Endothelial cell of umbilical vein (primary cell): Measurements from ENCODE around the gene HPS4.

Experiments used
- EZH2 ChIP-seq: IDR thresholded peaks from 2 replicates; pipeline ENCODE4 v1.6.1; 2012; ENCODE audit warnings: borderline replicate concordance, low read depth, mild to moderate bottlenecking, moderate library complexity, low read length, inconsistent platforms; ENCODE audit not compliant: severe bottlenecking
- FOS ChIP-seq: IDR thresholded peaks from 2 replicates; pipeline ENCODE4 v1.6.1; 2011; ENCODE audit warnings: mild to moderate bottlenecking, low read length, moderate library complexity, borderline replicate concordance; ENCODE audit not compliant: insufficient read depth
- GATA2 ChIP-seq: IDR thresholded peaks from 2 replicates; pipeline ENCODE4 v1.7.0; 2011; ENCODE audit warnings: low read depth, mild to moderate bottlenecking, moderate library complexity, mixed read lengths, low read length; ENCODE audit not compliant: insufficient read length, insufficient read depth
- JUN ChIP-seq: IDR thresholded peaks from 2 replicates; pipeline ENCODE4 v1.6.1; 2011; ENCODE audit warnings: borderline replicate concordance, low read depth; ENCODE audit not compliant: insufficient read length, insufficient read depth
- MYC ChIP-seq: IDR thresholded peaks from one replicate; pipeline ENCODE4 v1.6.1; 2011; ENCODE audit warnings: mild to moderate bottlenecking, low read depth, low read length
- POLR2A ChIP-seq: IDR thresholded peaks from 2 replicates; pipeline ENCODE4 v1.6.1; 2012; ENCODE audit warnings: low read depth, mild to moderate bottlenecking, control low read depth, low read length
- POLR2AphosphoS5 ChIP-seq: IDR thresholded peaks from 2 replicates; pipeline ENCODE4 v1.6.1; 2012; ENCODE audit warnings: low read depth, mild to moderate bottlenecking, control low read depth, low read length, moderate library complexity; ENCODE audit not compliant: insufficient read depth
- TF ChIP-seq, protein P1 (sequence below), 2 donors: IDR thresholded peaks; 1 replicate in 1 of 2; 2 replicates in 1 of 2; pipeline ENCODE4 v1.5.1; 2011; ENCODE audit warnings: low read length in 2 of 2, mild to moderate bottlenecking in 2 of 2, moderate library complexity in 2 of 2, control low read depth in 1 of 2, inconsistent platforms in 1 of 2, low read depth in 1 of 2; ENCODE audit not compliant: insufficient read depth in 1 of 2; ENCODE audit errors: extremely low read depth in 1 of 2
- TF ChIP-seq, protein P2 (sequence below): IDR thresholded peaks from 2 replicates; pipeline ENCODE4 v1.6.1; 2011; ENCODE audit not compliant: insufficient read depth, insufficient read length

DNA sequence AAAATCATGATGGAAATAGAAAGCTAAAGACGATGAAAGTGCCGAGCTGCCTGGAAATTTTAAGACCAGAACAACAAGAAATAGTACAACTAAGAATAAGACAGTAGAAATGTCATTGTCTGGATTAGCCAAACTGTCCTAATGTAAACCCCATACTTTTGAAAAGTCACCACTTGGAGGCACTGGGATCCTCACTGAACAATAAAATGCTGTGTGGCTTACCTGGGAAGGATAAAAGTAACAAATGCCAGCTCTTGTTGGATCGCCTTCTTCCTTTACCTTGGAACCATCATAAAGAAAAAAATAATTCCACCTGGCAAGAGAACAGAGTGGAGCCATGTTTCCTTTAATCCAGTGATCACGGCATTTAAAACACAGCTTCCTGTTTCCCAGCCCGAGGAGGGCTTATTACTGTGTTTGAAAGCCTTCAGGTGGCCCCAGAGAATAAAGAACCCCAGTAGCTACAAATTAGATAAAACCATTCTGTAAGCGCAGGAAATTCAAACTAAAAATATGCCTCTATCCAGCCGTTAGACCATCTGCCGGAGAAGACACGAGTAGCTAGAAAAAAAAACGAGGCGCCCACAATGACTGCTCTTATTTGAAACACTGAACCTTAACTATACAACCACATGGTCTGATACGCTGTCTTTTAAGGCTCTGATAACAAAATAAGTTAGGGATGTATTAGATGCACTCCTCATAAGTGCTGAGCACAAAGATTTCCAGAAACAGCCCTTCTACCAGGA is 4.4 kb downstream of the HPS4 start:
- TF ChIP-seq, protein P1, sequence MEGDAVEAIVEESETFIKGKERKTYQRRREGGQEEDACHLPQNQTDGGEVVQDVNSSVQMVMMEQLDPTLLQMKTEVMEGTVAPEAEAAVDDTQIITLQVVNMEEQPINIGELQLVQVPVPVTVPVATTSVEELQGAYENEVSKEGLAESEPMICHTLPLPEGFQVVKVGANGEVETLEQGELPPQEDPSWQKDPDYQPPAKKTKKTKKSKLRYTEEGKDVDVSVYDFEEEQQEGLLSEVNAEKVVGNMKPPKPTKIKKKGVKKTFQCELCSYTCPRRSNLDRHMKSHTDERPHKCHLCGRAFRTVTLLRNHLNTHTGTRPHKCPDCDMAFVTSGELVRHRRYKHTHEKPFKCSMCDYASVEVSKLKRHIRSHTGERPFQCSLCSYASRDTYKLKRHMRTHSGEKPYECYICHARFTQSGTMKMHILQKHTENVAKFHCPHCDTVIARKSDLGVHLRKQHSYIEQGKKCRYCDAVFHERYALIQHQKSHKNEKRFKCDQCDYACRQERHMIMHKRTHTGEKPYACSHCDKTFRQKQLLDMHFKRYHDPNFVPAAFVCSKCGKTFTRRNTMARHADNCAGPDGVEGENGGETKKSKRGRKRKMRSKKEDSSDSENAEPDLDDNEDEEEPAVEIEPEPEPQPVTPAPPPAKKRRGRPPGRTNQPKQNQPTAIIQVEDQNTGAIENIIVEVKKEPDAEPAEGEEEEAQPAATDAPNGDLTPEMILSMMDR (IDR thresholded peaks at IDR 0.05; ENCODE audit: extremely low read depth in 1 of 2, insufficient read depth in 1 of 2, low read depth in 1 of 2, low read length in 2 of 2) = no peak
- TF ChIP-seq POLR2A (no peak), JUN (no peak), GATA2 (no peak), POLR2AphosphoS5 (no peak), MYC (no peak), EZH2 (no peak), FOS (no peak)
- TF ChIP-seq, protein P2, sequence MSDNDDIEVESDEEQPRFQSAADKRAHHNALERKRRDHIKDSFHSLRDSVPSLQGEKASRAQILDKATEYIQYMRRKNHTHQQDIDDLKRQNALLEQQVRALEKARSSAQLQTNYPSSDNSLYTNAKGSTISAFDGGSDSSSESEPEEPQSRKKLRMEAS = no peak
